ENCODE results near the gene SYT13.

DNA sequence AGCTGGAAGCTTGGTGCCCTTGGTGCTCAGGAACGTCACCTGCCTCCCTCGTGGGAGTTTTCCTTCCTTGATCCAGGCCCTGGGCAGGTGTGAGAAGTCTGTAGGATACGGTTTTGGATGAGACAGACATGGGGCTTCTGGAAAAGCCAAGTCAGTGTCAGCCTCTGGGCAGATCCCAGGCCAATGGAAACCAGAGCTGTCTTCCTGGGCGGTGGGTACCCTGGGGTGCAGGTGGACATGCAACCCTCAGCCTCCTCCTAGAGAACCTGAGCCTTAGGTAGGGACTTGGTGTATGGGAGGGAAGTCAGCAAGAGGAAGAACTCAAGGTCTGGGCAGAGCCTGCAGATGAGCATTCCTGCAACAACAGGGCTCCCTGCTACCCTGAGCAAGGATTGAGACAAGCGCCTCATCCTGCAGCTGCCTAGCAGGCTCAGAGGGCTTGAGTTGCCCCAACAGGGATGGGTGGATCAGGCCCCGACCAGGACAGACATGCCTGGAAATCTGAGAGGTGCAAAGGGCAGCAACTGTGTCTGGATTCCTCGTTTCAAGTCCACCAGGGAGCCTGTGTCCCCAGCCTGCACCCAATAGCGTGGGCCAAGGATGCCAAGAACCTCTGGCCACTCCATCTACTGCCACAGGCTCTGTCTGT is 37.6 kb upstream of the SYT13 start:
- TF ChIP-seq GATA2 (IDR thresholded peaks at IDR 0.05; ENCODE audit: low read depth, low read length) (no peak), GATA3 (IDR thresholded peaks at IDR 0.05; ENCODE audit: low read depth, low read length) (no peak)

Data from SH-SY5Y (cell line).